ENCODE measurements around the gene COG5. TPM values are rescaled to one million over a fixed set of nuclear protein-coding genes. Genes with fewer than 3 reads are reported as not detected.

Gene COG5
- total and polyA plus RNA-seq, 2 experiments from 2014 or later, result 15.4 to 36.5 TPM

- no peaks in the 10 kb centered on the region for H3K27me3 Mint-ChIP-seq (ENCODE audit: insufficient read depth, low read depth, poor library complexity)
- no peaks in the 10 kb centered on the region for H3F3A ChIP-seq (replicated peaks; ENCODE audit: low read depth)
- H3K9me3 Mint-ChIP-seq, result no peaks in the 10 kb centered on the region
- H3K79me2 ChIP-seq (replicated peaks; ENCODE audit: insufficient read depth), result peaks cover 50% of the 10 kb centered on the region
- peaks cover 7% of the 10 kb centered on the region; the same call in 2 of the 3 replicates for H3K36me3 Mint-ChIP-seq (ENCODE audit: low read depth)
- peak overlapping the region; percentile 90 for H3K4me3 ChIP-seq
- no peaks in the 10 kb centered on the region for H3K36me3 ChIP-seq (ENCODE audit: insufficient read depth)
- no peaks in the 10 kb centered on the region for H3K9me2 ChIP-seq (ENCODE audit: insufficient read depth)
- peaks cover 13% of the 10 kb centered on the region for H3K4me1 Mint-ChIP-seq
- H4K20me1 ChIP-seq (replicated peaks; ENCODE audit: insufficient read depth), result peaks cover 11% of the 10 kb centered on the region
- H3K27me3 ChIP-seq (ENCODE audit: insufficient read depth), result no peaks in the 10 kb centered on the region
- ATAC-seq (peak; percentile 80), DNase-seq (ENCODE audit: low spot score) (peak; percentile 74)
- peak overlapping the region; percentile 96 for H3K4me2 ChIP-seq
- H3K27ac ChIP-seq (ENCODE audit: low read depth), result no peak overlapping the region
- H3K27ac Mint-ChIP-seq, result peak overlapping the region; percentile 97
- TF ChIP-seq, protein P1, sequence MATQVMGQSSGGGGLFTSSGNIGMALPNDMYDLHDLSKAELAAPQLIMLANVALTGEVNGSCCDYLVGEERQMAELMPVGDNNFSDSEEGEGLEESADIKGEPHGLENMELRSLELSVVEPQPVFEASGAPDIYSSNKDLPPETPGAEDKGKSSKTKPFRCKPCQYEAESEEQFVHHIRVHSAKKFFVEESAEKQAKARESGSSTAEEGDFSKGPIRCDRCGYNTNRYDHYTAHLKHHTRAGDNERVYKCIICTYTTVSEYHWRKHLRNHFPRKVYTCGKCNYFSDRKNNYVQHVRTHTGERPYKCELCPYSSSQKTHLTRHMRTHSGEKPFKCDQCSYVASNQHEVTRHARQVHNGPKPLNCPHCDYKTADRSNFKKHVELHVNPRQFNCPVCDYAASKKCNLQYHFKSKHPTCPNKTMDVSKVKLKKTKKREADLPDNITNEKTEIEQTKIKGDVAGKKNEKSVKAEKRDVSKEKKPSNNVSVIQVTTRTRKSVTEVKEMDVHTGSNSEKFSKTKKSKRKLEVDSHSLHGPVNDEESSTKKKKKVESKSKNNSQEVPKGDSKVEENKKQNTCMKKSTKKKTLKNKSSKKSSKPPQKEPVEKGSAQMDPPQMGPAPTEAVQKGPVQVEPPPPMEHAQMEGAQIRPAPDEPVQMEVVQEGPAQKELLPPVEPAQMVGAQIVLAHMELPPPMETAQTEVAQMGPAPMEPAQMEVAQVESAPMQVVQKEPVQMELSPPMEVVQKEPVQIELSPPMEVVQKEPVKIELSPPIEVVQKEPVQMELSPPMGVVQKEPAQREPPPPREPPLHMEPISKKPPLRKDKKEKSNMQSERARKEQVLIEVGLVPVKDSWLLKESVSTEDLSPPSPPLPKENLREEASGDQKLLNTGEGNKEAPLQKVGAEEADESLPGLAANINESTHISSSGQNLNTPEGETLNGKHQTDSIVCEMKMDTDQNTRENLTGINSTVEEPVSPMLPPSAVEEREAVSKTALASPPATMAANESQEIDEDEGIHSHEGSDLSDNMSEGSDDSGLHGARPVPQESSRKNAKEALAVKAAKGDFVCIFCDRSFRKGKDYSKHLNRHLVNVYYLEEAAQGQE (IDR thresholded peaks at IDR 0.05; ENCODE audit: unreplicated experiment), result no peak
- TF ChIP-seq EZH2 (IDR thresholded peaks at IDR 0.05; ENCODE audit: low read depth, unreplicated experiment) (no peak), ZNF114 (CRISPR knock-in tag; IDR thresholded peaks at IDR 0.05) (no peak), EZH2phosphoT487 (IDR thresholded peaks at IDR 0.05; ENCODE audit: unreplicated experiment) (no peak), NANOG (IDR thresholded peaks at IDR 0.05; ENCODE audit: borderline replicate concordance) (no peak), POLR2AphosphoS5 (IDR thresholded peaks at IDR 0.05; ENCODE audit: low read depth) (no peak), ZNF331 (CRISPR knock-in tag; IDR thresholded peaks at IDR 0.05; ENCODE audit: low read depth) (no peak), CTCF (conservative IDR thresholded peaks at IDR 0.05; ENCODE audit: low read depth in 2 of 2) (no peak), JUNB (IDR thresholded peaks at IDR 0.05; ENCODE audit: unreplicated experiment) (no peak), CREB1 (CRISPR knock-in tag; IDR thresholded peaks at IDR 0.05; ENCODE audit: low read depth) (no peak), STAT1 (IDR thresholded peaks at IDR 0.05; ENCODE audit: unreplicated experiment) (no peak), ETS1 (IDR thresholded peaks at IDR 0.05) (no peak)
- TF ChIP-seq, protein P2, sequence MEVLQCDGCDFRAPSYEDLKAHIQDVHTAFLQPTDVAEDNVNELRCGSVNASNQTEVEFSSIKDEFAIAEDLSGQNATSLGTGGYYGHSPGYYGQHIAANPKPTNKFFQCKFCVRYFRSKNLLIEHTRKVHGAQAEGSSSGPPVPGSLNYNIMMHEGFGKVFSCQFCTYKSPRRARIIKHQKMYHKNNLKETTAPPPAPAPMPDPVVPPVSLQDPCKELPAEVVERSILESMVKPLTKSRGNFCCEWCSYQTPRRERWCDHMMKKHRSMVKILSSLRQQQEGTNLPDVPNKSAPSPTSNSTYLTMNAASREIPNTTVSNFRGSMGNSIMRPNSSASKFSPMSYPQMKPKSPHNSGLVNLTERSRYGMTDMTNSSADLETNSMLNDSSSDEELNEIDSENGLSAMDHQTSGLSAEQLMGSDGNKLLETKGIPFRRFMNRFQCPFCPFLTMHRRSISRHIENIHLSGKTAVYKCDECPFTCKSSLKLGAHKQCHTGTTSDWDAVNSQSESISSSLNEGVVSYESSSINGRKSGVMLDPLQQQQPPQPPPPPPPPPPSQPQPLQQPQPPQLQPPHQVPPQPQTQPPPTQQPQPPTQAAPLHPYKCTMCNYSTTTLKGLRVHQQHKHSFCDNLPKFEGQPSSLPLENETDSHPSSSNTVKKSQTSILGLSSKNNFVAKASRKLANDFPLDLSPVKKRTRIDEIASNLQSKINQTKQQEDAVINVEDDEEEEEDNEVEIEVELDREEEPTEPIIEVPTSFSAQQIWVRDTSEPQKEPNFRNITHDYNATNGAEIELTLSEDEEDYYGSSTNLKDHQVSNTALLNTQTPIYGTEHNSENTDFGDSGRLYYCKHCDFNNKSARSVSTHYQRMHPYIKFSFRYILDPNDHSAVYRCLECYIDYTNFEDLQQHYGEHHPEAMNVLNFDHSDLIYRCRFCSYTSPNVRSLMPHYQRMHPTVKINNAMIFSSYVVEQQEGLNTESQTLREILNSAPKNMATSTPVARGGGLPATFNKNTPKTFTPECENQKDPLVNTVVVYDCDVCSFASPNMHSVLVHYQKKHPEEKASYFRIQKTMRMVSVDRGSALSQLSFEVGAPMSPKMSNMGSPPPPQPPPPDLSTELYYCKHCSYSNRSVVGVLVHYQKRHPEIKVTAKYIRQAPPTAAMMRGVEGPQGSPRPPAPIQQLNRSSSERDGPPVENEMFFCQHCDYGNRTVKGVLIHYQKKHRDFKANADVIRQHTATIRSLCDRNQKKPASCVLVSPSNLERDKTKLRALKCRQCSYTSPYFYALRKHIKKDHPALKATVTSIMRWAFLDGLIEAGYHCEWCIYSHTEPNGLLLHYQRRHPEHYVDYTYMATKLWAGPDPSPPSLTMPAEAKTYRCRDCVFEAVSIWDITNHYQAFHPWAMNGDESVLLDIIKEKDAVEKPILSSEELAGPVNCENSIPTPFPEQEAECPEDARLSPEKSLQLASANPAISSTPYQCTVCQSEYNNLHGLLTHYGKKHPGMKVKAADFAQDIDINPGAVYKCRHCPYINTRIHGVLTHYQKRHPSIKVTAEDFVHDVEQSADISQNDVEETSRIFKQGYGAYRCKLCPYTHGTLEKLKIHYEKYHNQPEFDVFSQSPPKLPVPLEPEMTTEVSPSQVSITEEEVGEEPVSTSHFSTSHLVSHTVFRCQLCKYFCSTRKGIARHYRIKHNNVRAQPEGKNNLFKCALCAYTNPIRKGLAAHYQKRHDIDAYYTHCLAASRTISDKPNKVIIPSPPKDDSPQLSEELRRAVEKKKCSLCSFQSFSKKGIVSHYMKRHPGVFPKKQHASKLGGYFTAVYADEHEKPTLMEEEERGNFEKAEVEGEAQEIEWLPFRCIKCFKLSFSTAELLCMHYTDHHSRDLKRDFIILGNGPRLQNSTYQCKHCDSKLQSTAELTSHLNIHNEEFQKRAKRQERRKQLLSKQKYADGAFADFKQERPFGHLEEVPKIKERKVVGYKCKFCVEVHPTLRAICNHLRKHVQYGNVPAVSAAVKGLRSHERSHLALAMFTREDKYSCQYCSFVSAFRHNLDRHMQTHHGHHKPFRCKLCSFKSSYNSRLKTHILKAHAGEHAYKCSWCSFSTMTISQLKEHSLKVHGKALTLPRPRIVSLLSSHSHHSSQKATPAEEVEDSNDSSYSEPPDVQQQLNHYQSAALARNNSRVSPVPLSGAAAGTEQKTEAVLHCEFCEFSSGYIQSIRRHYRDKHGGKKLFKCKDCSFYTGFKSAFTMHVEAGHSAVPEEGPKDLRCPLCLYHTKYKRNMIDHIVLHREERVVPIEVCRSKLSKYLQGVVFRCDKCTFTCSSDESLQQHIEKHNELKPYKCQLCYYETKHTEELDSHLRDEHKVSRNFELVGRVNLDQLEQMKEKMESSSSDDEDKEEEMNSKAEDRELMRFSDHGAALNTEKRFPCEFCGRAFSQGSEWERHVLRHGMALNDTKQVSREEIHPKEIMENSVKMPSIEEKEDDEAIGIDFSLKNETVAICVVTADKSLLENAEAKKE (CRISPR knock-in tag; IDR thresholded peaks at IDR 0.05), result no peak
- H3K4me3 Mint-ChIP-seq, result peak overlapping the region; percentile 83
- peaks cover 10% of the 10 kb centered on the region for H3K4me1 ChIP-seq (ENCODE audit: insufficient read depth)
- peak overlapping the region; percentile 60; the same call in 1 of the 2 replicates for H2AFZ ChIP-seq
Measured at GRCh38 chr7:107563081-107563774, 492 bp downstream of the COG5 start.
